K562 (cell line): Measurements from ENCODE around the gene CDCA3. TPM values are rescaled to one million over a fixed set of nuclear protein-coding genes. Genes with fewer than 3 reads are reported as not detected.

Experiments
- DNMT1 ChIP-seq: fragments of 450-650 bp; IDR thresholded peaks from 2 replicates; pipeline ENCODE4 v1.6.1; 2016; ENCODE audit warnings: antibody characterized with exemption, mild to moderate bottlenecking
- EP300 ChIP-seq: IDR thresholded peaks from 2 replicates; pipeline ENCODE4 v1.6.1; 2012; ENCODE audit warnings: low read length, improper control_type of control experiment
- HDGF ChIP-seq: fragments of 450-650 bp; IDR thresholded peaks from 2 replicates; pipeline ENCODE4 v1.6.1; 2016
- HMG20A ChIP-seq: fragments of 450-650 bp; formaldehyde crosslinking; conservative IDR thresholded peaks from 2 replicates; pipeline ENCODE4 v1.4.0; 2020; ENCODE audit warnings: mild to moderate bottlenecking, mixed read lengths
- NCOR1 ChIP-seq: fragments of 450-650 bp; IDR thresholded peaks from 2 replicates; pipeline ENCODE4 v1.6.1; 2016; ENCODE audit warnings: mild to moderate bottlenecking, moderate library complexity
- PCBP1 ChIP-seq: fragments of 200-400 bp; formaldehyde crosslinking; IDR thresholded peaks from 2 replicates; pipeline ENCODE4 v1.6.1; 2018; ENCODE audit warnings: mild to moderate bottlenecking, low read depth, low read length; ENCODE audit not compliant: poor library complexity, severe bottlenecking
- PHF8 ChIP-seq: fragments of 200-600 bp; sonication (generic); IDR thresholded peaks from 2 replicates; pipeline ENCODE4 v1.6.1; 2012; ENCODE audit warnings: mixed run types, mild to moderate bottlenecking, inconsistent platforms, low read length, moderate library complexity, borderline replicate concordance
- RAD51 ChIP-seq: fragments of 450-650 bp; IDR thresholded peaks from 2 replicates; pipeline ENCODE4 v1.7.1; 2016; ENCODE audit warnings: low read depth, mild to moderate bottlenecking, borderline replicate concordance
- RFX7 ChIP-seq: fragments of 250-450 bp; sonication (Bioruptor Pico); IDR thresholded peaks from 2 replicates; pipeline ENCODE4 v1.5.1; 2021; ENCODE audit warnings: mild to moderate bottlenecking
- YBX1 ChIP-seq: fragments of 450-650 bp; IDR thresholded peaks from 2 replicates; pipeline ENCODE4 v1.7.1; 2016; ENCODE audit warnings: mild to moderate bottlenecking
- ZHX1 ChIP-seq: fragments of 150-350 bp; conservative IDR thresholded peaks from 2 replicates; pipeline ENCODE4 v1.6.1; 2014; ENCODE audit warnings: low read length
- ZNF146 ChIP-seq: IDR thresholded peaks from one replicate; pipeline ENCODE4 v1.6.1; 2018; ENCODE audit warnings: missing compliant biosample characterization; ENCODE audit not compliant: unreplicated experiment
- ZNF592 ChIP-seq: fragments of 450-650 bp; IDR thresholded peaks from 2 replicates; pipeline ENCODE4 v1.6.1; 2017; ENCODE audit warnings: antibody characterized with exemption, mild to moderate bottlenecking
- polyA plus RNA-seq, 8 experiments: library from polyadenylated mRNA; depleted of rRNA in 4 of 8; stranded (reverse) in 5 of 8; unstranded in 3 of 8; fragments of >200 nt; fragmentation: Nextera tagmentation in 2 of 8; fragmentation: Illumina TruSeq in 1 of 8; extraction: Ambion mirVana in 2 of 8; extraction: Trizol in 1 of 8; gene quantifications; 2 replicates each; pipeline versions ENCODE4 v1.2.1 to v1.2.3, GENCODE V29; 2011 to 2014; ENCODE audit warnings: inconsistent platforms in 1 of 8, missing spikeins in 1 of 8
- total RNA-seq, 7 experiments: library from RNA; depleted of rRNA in 6 of 7; stranded (reverse); fragments of >200 nt in 6 of 7; fragmentation: Illumina TruSeq in 2 of 7; extraction: Trizol in 2 of 7; gene quantifications; 2 replicates each; pipeline versions ENCODE4 v1.2.1 to v1.2.3, GENCODE V29; 2011 to 2021; ENCODE audit warnings: low replicate concordance in 1 of 7
- TF ChIP-seq, protein P1 (sequence below): sonication (generic); formaldehyde crosslinking; IDR thresholded peaks from 2 replicates; pipeline ENCODE4 v1.8.0; 2022; ENCODE audit warnings: missing genetic modification reagents, mild to moderate bottlenecking, borderline replicate concordance
- TF ChIP-seq, protein P2 (sequence below), 2 experiments: IDR thresholded peaks in 1 of 2; conservative IDR thresholded peaks in 1 of 2; 2 replicates each; pipeline ENCODE4 v1.6.1; 2016; ENCODE audit warnings: low read depth in 2 of 2, mild to moderate bottlenecking in 1 of 2, missing compliant biosample characterization in 1 of 2, missing genetic modification characterization in 1 of 2, moderate library complexity in 1 of 2

CDCA3 gene
- total and polyA plus RNA-seq, 9 of the 15 experiments (the other 6 are each of a cell fraction or from before 2014, with no cell fraction given) = 24.2 to 80.8 (median 55.1) TPM

GRCh38 chr12:6828781-6829535, 22.1 kb downstream of the CDCA3 start (continued):
- TF ChIP-seq HMG20A (CRISPR knock-in tag) = no peak
- TF ChIP-seq, protein P1, sequence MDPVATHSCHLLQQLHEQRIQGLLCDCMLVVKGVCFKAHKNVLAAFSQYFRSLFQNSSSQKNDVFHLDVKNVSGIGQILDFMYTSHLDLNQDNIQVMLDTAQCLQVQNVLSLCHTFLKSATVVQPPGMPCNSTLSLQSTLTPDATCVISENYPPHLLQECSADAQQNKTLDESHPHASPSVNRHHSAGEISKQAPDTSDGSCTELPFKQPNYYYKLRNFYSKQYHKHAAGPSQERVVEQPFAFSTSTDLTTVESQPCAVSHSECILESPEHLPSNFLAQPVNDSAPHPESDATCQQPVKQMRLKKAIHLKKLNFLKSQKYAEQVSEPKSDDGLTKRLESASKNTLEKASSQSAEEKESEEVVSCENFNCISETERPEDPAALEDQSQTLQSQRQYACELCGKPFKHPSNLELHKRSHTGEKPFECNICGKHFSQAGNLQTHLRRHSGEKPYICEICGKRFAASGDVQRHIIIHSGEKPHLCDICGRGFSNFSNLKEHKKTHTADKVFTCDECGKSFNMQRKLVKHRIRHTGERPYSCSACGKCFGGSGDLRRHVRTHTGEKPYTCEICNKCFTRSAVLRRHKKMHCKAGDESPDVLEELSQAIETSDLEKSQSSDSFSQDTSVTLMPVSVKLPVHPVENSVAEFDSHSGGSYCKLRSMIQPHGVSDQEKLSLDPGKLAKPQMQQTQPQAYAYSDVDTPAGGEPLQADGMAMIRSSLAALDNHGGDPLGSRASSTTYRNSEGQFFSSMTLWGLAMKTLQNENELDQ (CRISPR knock-in tag) = no peak
- no peak for TF ChIP-seq NCOR1
- TF ChIP-seq ZNF146 (CRISPR knock-in tag) = no peak
- TF ChIP-seq YBX1 = no peak
- peak; percentile 35; the same call in 1 of the 2 replicates for TF ChIP-seq PHF8
- no peak for TF ChIP-seq EP300
- TF ChIP-seq, protein P2, sequence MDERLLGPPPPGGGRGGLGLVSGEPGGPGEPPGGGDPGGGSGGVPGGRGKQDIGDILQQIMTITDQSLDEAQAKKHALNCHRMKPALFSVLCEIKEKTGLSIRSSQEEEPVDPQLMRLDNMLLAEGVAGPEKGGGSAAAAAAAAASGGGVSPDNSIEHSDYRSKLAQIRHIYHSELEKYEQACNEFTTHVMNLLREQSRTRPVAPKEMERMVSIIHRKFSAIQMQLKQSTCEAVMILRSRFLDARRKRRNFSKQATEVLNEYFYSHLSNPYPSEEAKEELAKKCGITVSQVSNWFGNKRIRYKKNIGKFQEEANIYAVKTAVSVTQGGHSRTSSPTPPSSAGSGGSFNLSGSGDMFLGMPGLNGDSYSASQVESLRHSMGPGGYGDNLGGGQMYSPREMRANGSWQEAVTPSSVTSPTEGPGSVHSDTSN (CRISPR knock-in tag; IDR thresholded peaks at IDR 0.05; ENCODE audit: low read depth) = no peak
- TF ChIP-seq, protein P2 (tag; conservative IDR thresholded peaks at IDR 0.05; ENCODE audit: low read depth) = no peak
- TF ChIP-seq ZHX1 = no peak
- no peak for TF ChIP-seq RAD51
- TF ChIP-seq PCBP1 = peak; percentile 30
- no peak for TF ChIP-seq DNMT1
- no peak for TF ChIP-seq HDGF
- TF ChIP-seq RFX7 (CRISPR knock-in tag) = no peak
- no peak for TF ChIP-seq ZNF592
